OCI-LY1 (cell line): Measurements from ENCODE around the gene KCNK17.

ENCODE experiments used
- H2AFZ ChIP-seq: fragments of 200-600 bp; sonication (generic), shearing (Covaris generic); 2 replicates; pipeline ENCODE4 v1.6.0; 2014; ENCODE audit warnings: antibody characterized with exemption, mild to moderate bottlenecking, low read length
- H3F3A ChIP-seq: fragments of 200-600 bp; sonication (generic), shearing (Covaris generic); 2 replicates; pipeline ENCODE4 v1.6.0; 2014; ENCODE audit warnings: mild to moderate bottlenecking, antibody characterized with exemption, low read length, moderate library complexity; ENCODE audit not compliant: insufficient read depth
- H3K27ac ChIP-seq: fragments of 200-600 bp; sonication (generic); 2 replicates; pipeline ENCODE4 v1.5.1; 2014; ENCODE audit warnings: low read length, mixed run types, mild to moderate bottlenecking, low read depth; ENCODE audit not compliant: poor library complexity, severe bottlenecking
- H3K27me3 ChIP-seq: fragments of 200-600 bp; sonication (generic); 2 replicates; pipeline ENCODE4 v1.6.0; 2014; ENCODE audit warnings: antibody characterized with exemption, mild to moderate bottlenecking, low read length, moderate library complexity; ENCODE audit not compliant: insufficient read depth
- H3K36me3 ChIP-seq: fragments of 200-600 bp; sonication (generic); 2 replicates; pipeline ENCODE4 v1.6.1; 2014; ENCODE audit warnings: mild to moderate bottlenecking, antibody characterized with exemption, low read length, moderate library complexity, mixed read lengths; ENCODE audit not compliant: insufficient read depth
- H3K4me1 ChIP-seq: fragments of 200-600 bp; sonication (generic); 2 replicates; pipeline ENCODE4 v1.5.1; 2014; ENCODE audit warnings: mild to moderate bottlenecking, low read length, moderate library complexity; ENCODE audit not compliant: insufficient read depth, severe bottlenecking
- H3K4me2 ChIP-seq: fragments of 200-600 bp; sonication (generic), shearing (Covaris generic); 2 replicates; pipeline ENCODE4 v1.6.1; 2014; ENCODE audit warnings: low read length
- H3K4me3 ChIP-seq: fragments of 200-600 bp; sonication (generic); 2 replicates; pipeline ENCODE4 v1.5.1; 2014; ENCODE audit warnings: low read length, low read depth, mild to moderate bottlenecking, mixed read lengths; ENCODE audit not compliant: poor library complexity, severe bottlenecking
- H3K79me2 ChIP-seq: fragments of 200-600 bp; shearing (Covaris generic); 2 replicates; pipeline ENCODE4 v1.6.1; 2016; ENCODE audit warnings: mixed run types, low read length, mixed read lengths; ENCODE audit not compliant: insufficient read depth
- H3K9ac ChIP-seq: fragments of 200-600 bp; sonication (generic), shearing (Covaris generic); 2 replicates; pipeline ENCODE4 v1.6.1; 2014; ENCODE audit warnings: mild to moderate bottlenecking, low read length, mixed read lengths
- H3K9me2 ChIP-seq: fragments of 200-600 bp; sonication (generic), shearing (Covaris generic); 2 replicates; pipeline ENCODE4 v1.6.1; 2014; ENCODE audit warnings: low read depth, mild to moderate bottlenecking, low read length, mixed read lengths
- H3K9me3 ChIP-seq: fragments of 200-600 bp; shearing (Covaris generic); 2 replicates; pipeline ENCODE4 v1.6.1; 2014; ENCODE audit warnings: low read length, mixed read lengths
- H4K20me1 ChIP-seq: fragments of 200-600 bp; sonication (generic), shearing (Covaris generic); 2 replicates; pipeline ENCODE4 v1.6.0; 2016; ENCODE audit warnings: mild to moderate bottlenecking, low read length; ENCODE audit not compliant: insufficient read depth
- CTCF ChIP-seq: fragments of 200-600 bp; sonication (generic), shearing (Covaris generic); IDR thresholded peaks from 2 replicates; pipeline ENCODE4 v1.5.1; 2017; ENCODE audit warnings: mild to moderate bottlenecking, antibody characterized with exemption, low read length, moderate library complexity, mixed read lengths
- EZH2 ChIP-seq: fragments of 200-600 bp; sonication (generic), shearing (Covaris generic); IDR thresholded peaks from 2 replicates; pipeline ENCODE4 v1.8.0; 2017; ENCODE audit warnings: borderline replicate concordance, mixed run types, mild to moderate bottlenecking, antibody characterized with exemption, low read length, moderate library complexity, mixed read lengths

Gene KCNK17

GRCh38 chr6:39251406-39251805, 62.8 kb downstream of the KCNK17 start:
- Histone ChIP-seq H4K20me1 (no peaks in the 10 kb centered on the region), H3K9me2 (no peaks in the 10 kb centered on the region), H3K27ac (no peak overlapping the region), H3K4me2 (no peak overlapping the region), H3K36me3 (no peaks in the 10 kb centered on the region), H3K9me3 (no peaks in the 10 kb centered on the region), H3F3A (no peaks in the 10 kb centered on the region), H3K9ac (no peak overlapping the region), H3K27me3 (no peaks in the 10 kb centered on the region), H2AFZ (no peak overlapping the region), H3K4me3 (no peak overlapping the region), H3K79me2 (no peaks in the 10 kb centered on the region), H3K4me1 (no peaks in the 10 kb centered on the region)
- TF ChIP-seq EZH2 (no peak), CTCF (no peak)

- Histone ChIP-seq H2AFZ (no peak overlapping the region), H3K27ac (no peak overlapping the region), H3K27me3 (no peaks in the 10 kb centered on the region)
These were observed 63.7 kb downstream of the KCNK17 start for GRCh38 chr6:39250507-39250906.

GRCh38 chr6:39249278-39249677, 64.9 kb downstream of the KCNK17 start:
- H3K4me1 ChIP-seq, result no peaks in the 10 kb centered on the region
- H4K20me1 ChIP-seq, result no peaks in the 10 kb centered on the region
- H3K27ac ChIP-seq, result no peak overlapping the region
- H2AFZ ChIP-seq, result no peak overlapping the region
- no peak overlapping the region for H3K4me2 ChIP-seq
- H3K27me3 ChIP-seq, result no peaks in the 10 kb centered on the region
- no peak overlapping the region for H3K9ac ChIP-seq
- H3K36me3 ChIP-seq, result no peaks in the 10 kb centered on the region
- no peaks in the 10 kb centered on the region for H3K9me3 ChIP-seq
- no peaks in the 10 kb centered on the region for H3K79me2 ChIP-seq
- no peaks in the 10 kb centered on the region for H3K9me2 ChIP-seq
- no peaks in the 10 kb centered on the region for H3F3A ChIP-seq
- no peak overlapping the region for H3K4me3 ChIP-seq
- TF ChIP-seq CTCF (no peak), EZH2 (no peak)

More at GRCh38 chr6:39250507-39250906, 63.7 kb downstream of the KCNK17 start:
- Histone ChIP-seq H3K36me3 (no peaks in the 10 kb centered on the region), H3K4me1 (no peaks in the 10 kb centered on the region), H3K4me2 (no peak overlapping the region), H3K9me2 (no peaks in the 10 kb centered on the region), H4K20me1 (no peaks in the 10 kb centered on the region), H3K4me3 (no peak overlapping the region), H3K79me2 (no peaks in the 10 kb centered on the region), H3F3A (no peaks in the 10 kb centered on the region), H3K9ac (no peak overlapping the region), H3K9me3 (no peaks in the 10 kb centered on the region)
- TF ChIP-seq CTCF, result no peak
